BLaER1 treated with 17β-estradiol and CSF1 and Interleukin-3, amounts not matched to agents 10 nM and 100 nM (cell line): ENCODE measurements around the gene IQSEC2.

ENCODE experiments used
- H3K27ac ChIP-seq, 11 experiments: shearing (Covaris generic); formaldehyde crosslinking; 2 replicates each; pipeline ENCODE4 v1.8.1; 2022
- H3K27me3 ChIP-seq, 11 experiments: shearing (Covaris generic); formaldehyde crosslinking; 2 replicates each; pipeline ENCODE4 v1.8.1; 2022
- H3K36me3 ChIP-seq, 11 experiments: shearing (Covaris generic); formaldehyde crosslinking; 2 replicates each; pipeline ENCODE4 v1.8.1; 2022
- H3K4me1 ChIP-seq, 10 experiments: shearing (Covaris generic); formaldehyde crosslinking; 2 replicates each; pipeline ENCODE4 v1.8.1; 2022
- H3K4me2 ChIP-seq, 11 experiments: shearing (Covaris generic); formaldehyde crosslinking; 2 replicates each; pipeline ENCODE4 v1.8.1; 2022
- H3K4me3 ChIP-seq, 10 experiments: shearing (Covaris generic); formaldehyde crosslinking; 2 replicates each; pipeline ENCODE4 v1.8.1; 2022
- H3K9ac ChIP-seq, 11 experiments: shearing (Covaris generic); formaldehyde crosslinking; 2 replicates each; pipeline ENCODE4 v1.8.1; 2022
- H3K9me3 ChIP-seq, 11 experiments: shearing (Covaris generic); formaldehyde crosslinking; replicated peaks in 1 of 11; 2 replicates each; pipeline ENCODE4 v1.8.1; 2022
- H4K20me1 ChIP-seq, 11 experiments: shearing (Covaris generic); formaldehyde crosslinking; 2 replicates each; pipeline ENCODE4 v1.8.1; 2022
- Cebpa-rat ChIP-seq, 11 experiments: shearing (Covaris generic); IDR thresholded peaks; 2 replicates each; pipeline ENCODE4 v1.8.1; 2022

Gene IQSEC2

GRCh38 chrX:53290441-53291041, 9.2 kb upstream of the IQSEC2 start:
- H3K4me3 ChIP-seq = no peak overlapping the region
- H3K9me3 ChIP-seq = no peaks in the 10 kb centered on the region
- TF ChIP-seq Cebpa-rat (IDR thresholded peaks at IDR 0.05) = no peak
- no peak overlapping the region for H3K9ac ChIP-seq
- peaks cover 0 to 23% (median 10%) of the 10 kb centered on the region in 11 experiments; a peak in 9 of 22 replicates for H3K27me3 ChIP-seq
- H4K20me1 ChIP-seq = peaks cover 0 to 43% (median 0%) of the 10 kb centered on the region in 11 experiments; a peak in 9 of 22 replicates
- no peaks in the 10 kb centered on the region for H3K36me3 ChIP-seq
- H3K4me2 ChIP-seq = no peak overlapping the region
- no peak overlapping the region for H3K27ac ChIP-seq
- peaks cover 27 to 40% (median 39%) of the 10 kb centered on the region in 10 experiments for H3K4me1 ChIP-seq

- Histone ChIP-seq H4K20me1 (peaks cover 0 to 43% (median 0%) of the 10 kb centered on the region in 11 experiments; a peak in 9 of 22 replicates), H3K9ac (peak overlapping the region in 9 of 11 experiments; percentile 55 to 73 (median 64); a peak in 17 of 22 replicates), H3K27me3 (peaks cover 8 to 32% (median 20%) of the 10 kb centered on the region in 11 experiments; a peak in 19 of 22 replicates), H3K36me3 (no peaks in the 10 kb centered on the region), H3K27ac (peak overlapping the region in 10 of 11 experiments; percentile 22 to 76 (median 72); a peak in 19 of 22 replicates), H3K4me1 (peaks cover 35 to 56% (median 51%) of the 10 kb centered on the region in 10 experiments), H3K4me2 (peak overlapping the region; percentile 75 to 93 (median 88)), H3K4me3 (peak overlapping the region in 8 of 10 experiments; percentile 17 to 56 (median 46); a peak in 15 of 20 replicates), H3K9me3 (no peaks in the 10 kb centered on the region)
- no peak for TF ChIP-seq Cebpa-rat (IDR thresholded peaks at IDR 0.05)
Observed at GRCh38 chrX:53288189-53288588, 6.8 kb upstream of the IQSEC2 start.

- Histone ChIP-seq H3K9me3 (no peaks in the 10 kb centered on the region), H3K36me3 (no peaks in the 10 kb centered on the region), H3K4me1 (peaks cover 36 to 61% (median 53%) of the 10 kb centered on the region in 10 experiments), H3K27ac (peak overlapping the region in 10 of 11 experiments; percentile 22 to 76 (median 72); a peak in 20 of 22 replicates), H3K4me3 (peak overlapping the region in 9 of 10 experiments; percentile 9 to 56 (median 45); a peak in 16 of 20 replicates), H4K20me1 (peaks cover 0 to 40% (median 0%) of the 10 kb centered on the region in 11 experiments; a peak in 9 of 22 replicates), H3K9ac (peak overlapping the region; percentile 4 to 73 (median 63); a peak in 18 of 22 replicates), H3K27me3 (peaks cover 8 to 35% (median 26%) of the 10 kb centered on the region in 11 experiments; a peak in 21 of 22 replicates), H3K4me2 (peak overlapping the region; percentile 75 to 93 (median 88))
- no peak for TF ChIP-seq Cebpa-rat (IDR thresholded peaks at IDR 0.05)
Observed at GRCh38 chrX:53287493-53288138, 6.2 kb upstream of the IQSEC2 start.

GRCh38 chrX:53286171-53286570, 4.8 kb upstream of the IQSEC2 start:
- Histone ChIP-seq H4K20me1 (peaks cover 0 to 52% (median 0%) of the 10 kb centered on the region in 11 experiments; a peak in 9 of 22 replicates), H3K27me3 (peaks cover 22 to 46% (median 33%) of the 10 kb centered on the region in 11 experiments), H3K27ac (peak overlapping the region in 6 of 11 experiments; percentile 9 to 76 (median 72); a peak in 7 of 22 replicates), H3K4me3 (no peak overlapping the region), H3K9ac (peak overlapping the region in 1 of 11 experiments; percentile 38; a peak in 1 of 22 replicates), H3K9me3 (no peaks in the 10 kb centered on the region), H3K36me3 (no peaks in the 10 kb centered on the region), H3K4me1 (peaks cover 48 to 75% (median 67%) of the 10 kb centered on the region in 10 experiments), H3K4me2 (peak overlapping the region; percentile 56 to 93 (median 88))
- TF ChIP-seq Cebpa-rat (IDR thresholded peaks at IDR 0.05) = no peak

- peak overlapping the region in 4 of 11 experiments; percentile 5 to 29 (median 15); a peak in 2 of 22 replicates for H3K9ac ChIP-seq
- H3K27me3 ChIP-seq = peaks cover 28 to 47% (median 39%) of the 10 kb centered on the region in 11 experiments
- TF ChIP-seq Cebpa-rat (IDR thresholded peaks at IDR 0.05) = no peak
- peaks cover 0 to 58% (median 0%) of the 10 kb centered on the region in 11 experiments; a peak in 9 of 22 replicates for H4K20me1 ChIP-seq
- H3K9me3 ChIP-seq = no peaks in the 10 kb centered on the region
- peaks cover 50 to 81% (median 73%) of the 10 kb centered on the region in 10 experiments for H3K4me1 ChIP-seq
- H3K36me3 ChIP-seq = no peaks in the 10 kb centered on the region
- H3K27ac ChIP-seq = peak overlapping the region in 5 of 11 experiments; percentile 4 to 71 (median 7); a peak in 4 of 22 replicates
- no peak overlapping the region for H3K4me3 ChIP-seq
- H3K4me2 ChIP-seq = peak overlapping the region; percentile 22 to 93 (median 82); a peak in 21 of 22 replicates
Observed at GRCh38 chrX:53285591-53285990, 4.2 kb upstream of the IQSEC2 start.

GRCh38 chrX:53284684-53285447, 3.5 kb upstream of the IQSEC2 start:
- no peak for TF ChIP-seq Cebpa-rat (IDR thresholded peaks at IDR 0.05)
- H3K27ac ChIP-seq = peak overlapping the region in 5 of 11 experiments; percentile 4 to 71 (median 22); a peak in 3 of 22 replicates
- H3K27me3 ChIP-seq = peaks cover 35 to 51% (median 46%) of the 10 kb centered on the region in 11 experiments
- H3K9ac ChIP-seq = peak overlapping the region in 4 of 11 experiments; percentile 5 to 29 (median 15); a peak in 3 of 22 replicates
- H4K20me1 ChIP-seq = peaks cover 0 to 60% (median 0%) of the 10 kb centered on the region in 11 experiments; a peak in 8 of 22 replicates
- H3K36me3 ChIP-seq = no peaks in the 10 kb centered on the region
- H3K4me1 ChIP-seq = peaks cover 58 to 88% (median 80%) of the 10 kb centered on the region in 10 experiments
- H3K4me3 ChIP-seq = no peak overlapping the region
- peak overlapping the region; percentile 22 to 93 (median 82); a peak in 19 of 22 replicates for H3K4me2 ChIP-seq
- H3K9me3 ChIP-seq = no peaks in the 10 kb centered on the region

- peaks cover 58 to 80% (median 72%) of the 10 kb centered on the region in 10 experiments for H3K4me1 ChIP-seq
- TF ChIP-seq Cebpa-rat (IDR thresholded peaks at IDR 0.05) = no peak
- peaks cover 0 to 48% (median 0%) of the 10 kb centered on the region in 11 experiments; a peak in 8 of 22 replicates for H4K20me1 ChIP-seq
- no peak overlapping the region for H3K4me2 ChIP-seq
- peaks cover 43 to 59% (median 56%) of the 10 kb centered on the region in 11 experiments for H3K27me3 ChIP-seq
- no peaks in the 10 kb centered on the region for H3K36me3 ChIP-seq
- no peak overlapping the region for H3K4me3 ChIP-seq
- no peak overlapping the region for H3K9ac ChIP-seq
- H3K27ac ChIP-seq = no peak overlapping the region
- no peaks in the 10 kb centered on the region for H3K9me3 ChIP-seq
Observed at GRCh38 chrX:53283567-53283966, 2.2 kb upstream of the IQSEC2 start.

- peaks cover 0 to 43% (median 0%) of the 10 kb centered on the region in 11 experiments; a peak in 8 of 22 replicates for H4K20me1 ChIP-seq
- H3K9me3 ChIP-seq = no peaks in the 10 kb centered on the region
- H3K27me3 ChIP-seq = peaks cover 43 to 62% (median 56%) of the 10 kb centered on the region in 11 experiments
- no peak overlapping the region for H3K4me3 ChIP-seq
- H3K36me3 ChIP-seq = no peaks in the 10 kb centered on the region
- TF ChIP-seq Cebpa-rat (IDR thresholded peaks at IDR 0.05) = no peak
- no peak overlapping the region for H3K27ac ChIP-seq
- H3K4me1 ChIP-seq = peaks cover 57 to 75% (median 67%) of the 10 kb centered on the region in 10 experiments
- H3K4me2 ChIP-seq = no peak overlapping the region
- H3K9ac ChIP-seq = no peak overlapping the region
Observed at GRCh38 chrX:53283099-53283498, 1.7 kb upstream of the IQSEC2 start.
